ENCODE results near the gene PCDHA2. TPM values are rescaled to one million over a fixed set of nuclear protein-coding genes. Genes with fewer than 3 reads are reported as not detected.

The PCDHA2 gene
- total and polyA plus RNA-seq, 2 of the 4 experiments (the other 2 are of a cell fraction), result not detected

DNA sequence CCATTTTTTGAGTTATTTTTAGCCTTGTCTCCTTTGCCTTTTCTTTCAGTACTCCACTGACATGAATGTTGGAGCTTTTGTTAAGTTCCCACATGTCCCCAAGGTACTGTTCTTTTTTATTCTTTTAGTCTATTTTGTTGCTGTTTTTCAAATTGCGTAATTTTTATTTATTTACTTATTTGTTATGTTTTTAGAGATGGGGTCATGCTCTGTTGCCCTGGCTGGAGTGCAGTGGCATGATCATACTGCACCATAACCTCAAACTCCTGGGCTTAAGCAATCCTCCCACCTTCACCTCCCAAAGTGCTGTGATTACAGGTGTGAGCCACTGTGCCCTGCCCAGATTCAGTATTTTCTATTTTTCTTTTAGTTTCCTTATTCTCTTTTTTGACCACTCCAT, 14.1 kb upstream of the PCDHA2 start:
- CTCF ChIA-PET, result no interaction called here
- dilution Hi-C loops (cut with HindIII; ENCODE audit: low sequenced_read_pairs, unreplicated experiment), result no loop called here
- BruUV-seq (replicated peaks), result no TSS peak

More for the DNA sequence above, 14.1 kb upstream of the PCDHA2 start:
- no peaks in the 10 kb centered on the region for H3K36me3 ChIP-seq (ENCODE audit: control insufficient read depth, insufficient read depth, low read length)
- H3K56ac ChIP-seq (ENCODE audit: extremely low read depth, insufficient read depth, low read length), result no peak overlapping the region
- in situ Hi-C loops (cut with MboI; ENCODE audit: low sequenced_read_pairs) (no loop called here), intact Hi-C loops (cut with micrococcal nuclease) (no loop called here)
- H3K9ac ChIP-seq (ENCODE audit: low read depth, low read length), result no peak overlapping the region
- no peaks in the 10 kb centered on the region for H3K4me1 ChIP-seq (ENCODE audit: control insufficient read depth, insufficient read depth, low read length)
- H3K27me3 ChIP-seq (ENCODE audit: control insufficient read depth, insufficient read depth, low read length), result no peaks in the 10 kb centered on the region
- H2AFZ ChIP-seq (replicated peaks; ENCODE audit: low read length, poor library complexity), result no peak overlapping the region
- H3K9me1 ChIP-seq (ENCODE audit: insufficient read depth, low read length), result no peaks in the 10 kb centered on the region
- H3K14ac ChIP-seq (replicated peaks; ENCODE audit: low read depth, low read length), result no peak overlapping the region
- H2AK9ac ChIP-seq (replicated peaks; ENCODE audit: low read depth, low read length, poor library complexity), result no peak overlapping the region
- no peak overlapping the region for H2BK20ac ChIP-seq (ENCODE audit: low read depth, low read length)
- no peak overlapping the region for H3K27ac ChIP-seq (ENCODE audit: insufficient read depth, low read length)
- no peak overlapping the region for H3K4me3 ChIP-seq (ENCODE audit: insufficient read depth, low read depth, low read length)
- H3K4ac ChIP-seq (ENCODE audit: low read depth, low read length), result no peak overlapping the region
- no peak overlapping the region for H2BK120ac ChIP-seq (ENCODE audit: low read depth, low read length)
- ATAC-seq (ENCODE audit: low read depth) (no peak), DNase-seq (no peak)
- no peak overlapping the region for H3K23ac ChIP-seq (ENCODE audit: low read depth, low read length)
- no peak overlapping the region for H3K4me2 ChIP-seq (ENCODE audit: low read depth, low read length)
- no peaks in the 10 kb centered on the region for H4K20me1 ChIP-seq (ENCODE audit: insufficient read depth, low read length)
- no peak overlapping the region for H2AK5ac ChIP-seq (ENCODE audit: low read depth, low read length)
- WGBS, 2 experiments (ENCODE audit: extremely low coverage in 2 of 2, insufficient read length in 1 of 2), result no CpG with 5 or more reads among the region's 1 CpG
- no peak overlapping the region for H4K91ac ChIP-seq (ENCODE audit: insufficient read depth, low read depth, low read length)
- TF ChIP-seq MAFK (IDR thresholded peaks at IDR 0.05; ENCODE audit: low read depth, low read length), result no peak
- no peaks in the 10 kb centered on the region for H3K79me1 ChIP-seq (ENCODE audit: low read depth in 1 of 2, low read length in 2 of 2)
- H4K8ac ChIP-seq (ENCODE audit: low read depth in 2 of 2, low read length in 2 of 2), result no peak overlapping the region
- POLR2A ChIA-PET (ENCODE audit: unreplicated experiment), result no interaction called here
- no peak overlapping the region for H2BK5ac ChIP-seq (ENCODE audit: low read depth, low read length, poor library complexity, severe bottlenecking)
- H2BK15ac ChIP-seq (ENCODE audit: low read depth, low read length), result no peak overlapping the region
- no peak overlapping the region for H4K5ac ChIP-seq (ENCODE audit: low read depth, low read length)
- no peak overlapping the region for H3K18ac ChIP-seq (ENCODE audit: low read depth, low read length)
- H3K9me3 ChIP-seq (ENCODE audit: control insufficient read depth, insufficient read depth, low read length), result peaks cover 21% of the 10 kb centered on the region

Data from IMR-90 (cell line).